Body of pancreas (tissue), 4 donors: ENCODE results near the gene SLX1B. TPM values are rescaled to one million over a fixed set of nuclear protein-coding genes. Genes with fewer than 3 reads are reported as not detected.
"Not testable (repeated sequence)": the region's sequence is repeated elsewhere in the genome, so short reads cannot be mapped to it uniquely, and the experiment has no call there.

Experiments
- ATAC-seq: fragments of 150-250 bp; one replicate; pipeline ENCODE4 v1.9.1; 2016
- DNase-seq, 4 donors: peaks; one replicate each; pipeline ENCODE4 v3.0.0-alpha.2; 2019
- H3K27ac ChIP-seq, 4 donors: fragments of 200-600 bp; sonication (generic); 1 replicate in 3 of 4; 2 replicates in 1 of 4; pipeline versions ENCODE4 v1.5.1 to v1.6.1; 2016 to 2019; ENCODE audit warnings: mild to moderate bottlenecking in 1 of 4, mixed read lengths in 1 of 4, moderate library complexity in 1 of 4
- H3K27me3 ChIP-seq, 2 donors: fragments of 200-600 bp; sonication (generic); one replicate each; pipeline ENCODE4 v1.6.0; 2016; ENCODE audit warnings: mild to moderate bottlenecking in 1 of 2
- H3K36me3 ChIP-seq, 2 donors: fragments of 200-600 bp; sonication (generic); replicated peaks in 1 of 2; 2 replicates each; pipeline ENCODE4 v1.5.1; 2016; ENCODE audit warnings: low read depth in 2 of 2; ENCODE audit not compliant: insufficient read depth in 1 of 2
- H3K4me1 ChIP-seq: fragments of 200-600 bp; sonication (generic); one replicate; pipeline ENCODE4 v1.6.0; 2016
- H3K4me3 ChIP-seq, 2 donors: fragments of 200-600 bp; sonication (generic); 1 replicate in 1 of 2; 2 replicates in 1 of 2; pipeline ENCODE4 v1.5.1; 2016 to 2019
- H3K9me3 ChIP-seq, 3 donors: fragments of 200-600 bp; sonication (generic); 1 replicate in 2 of 3; 2 replicates in 1 of 3; pipeline ENCODE4 v1.5.1; 2016
- WGBS, 2 donors: methylation state at CpG; one replicate each; pipeline ENCODE4 v1.1.5; 2017; 5-methylcytosine and 5-hydroxymethylcytosine counted together
- intact Hi-C: fragments of 100-400 bp; cut with DNase I; formaldehyde crosslinking; loops from one replicate; pipeline ENCODE4 v1.15.1; 2023
- total RNA-seq, 2 donors: library from RNA; depleted of rRNA; stranded (reverse); fragments of >200 nt; gene quantifications; one replicate each; pipeline ENCODE4 v1.1.0, GENCODE V29; 2016

SLX1B gene
- total RNA-seq: 10 to 100 TPM; 20.8 to 52.7 TPM

GRCh38 chr16:29454269-29454668, at the start of gene SLX1B, which contains the start of gene BOLA2:
Gene SLX1B (plus strand): TSS chr16:29454533.
Gene BOLA2 (minus strand): TSS chr16:29454351. CDS start chr16:29454253, 98 bp downstream.
- H3K27ac ChIP-seq, H3K27me3 ChIP-seq, H3K4me3 ChIP-seq, H3K4me1 ChIP-seq, H3K36me3 ChIP-seq, intact Hi-C loops, DNase-seq, H3K9me3 ChIP-seq: not testable (repeated sequence)
- ATAC-seq: peak; percentile 95
- WGBS, 2 donors: no CpG with 5 or more reads among the region's 33 CpGs

DNA sequence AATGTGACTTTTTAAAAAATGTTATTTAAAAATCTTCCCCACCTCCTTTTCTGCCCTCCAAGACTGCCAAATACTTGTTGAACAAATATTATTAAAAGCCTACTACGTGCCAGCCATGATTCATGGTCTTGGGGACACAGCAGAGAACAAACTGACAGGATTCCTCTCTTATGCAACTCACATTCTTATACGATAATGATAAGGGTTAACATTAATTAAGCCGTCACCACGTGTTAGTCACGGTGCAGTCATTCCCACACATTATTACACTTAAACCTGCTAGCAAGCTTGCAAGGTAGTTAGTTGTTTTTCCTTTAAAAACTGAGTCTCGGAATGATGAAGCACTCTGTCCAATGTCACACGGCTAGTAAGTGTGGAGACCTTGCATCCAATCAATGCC, 49.1 kb upstream of the SLX1B start:
- H3K4me1 ChIP-seq, H3K27me3 ChIP-seq, intact Hi-C loops, H3K27ac ChIP-seq, DNase-seq, H3K4me3 ChIP-seq, H3K36me3 ChIP-seq, H3K9me3 ChIP-seq, ATAC-seq: not testable (repeated sequence)
- WGBS, 2 donors: 28 to 58% methylated on average over 5 to 7 of the region's 7 CpGs

DNA sequence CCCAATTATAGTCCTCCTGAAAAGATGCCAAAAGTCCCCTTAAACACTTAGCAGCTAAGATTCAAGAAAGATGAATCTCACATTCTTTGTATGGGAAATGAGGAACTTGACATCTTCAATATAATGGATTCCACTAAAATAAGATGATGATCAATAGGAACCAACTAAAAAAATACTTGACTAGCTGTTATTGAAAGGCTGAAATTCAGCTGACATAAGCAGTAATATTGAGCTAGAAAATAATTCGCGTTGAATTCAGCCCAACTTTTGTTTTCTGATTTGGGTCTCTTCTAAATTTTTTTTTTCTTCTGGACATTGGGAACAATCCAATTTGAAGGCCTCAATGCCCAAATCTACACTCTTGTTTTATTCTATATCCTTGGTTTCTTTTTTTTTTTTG, 30.7 kb upstream of the SLX1B start:
- DNase-seq, intact Hi-C loops, H3K27me3 ChIP-seq, H3K9me3 ChIP-seq, H3K4me3 ChIP-seq, H3K36me3 ChIP-seq, ATAC-seq, H3K4me1 ChIP-seq, H3K27ac ChIP-seq: not testable (repeated sequence)
- WGBS, 2 donors: 93 to 94% methylated on average over 2 of the region's 2 CpGs

DNA sequence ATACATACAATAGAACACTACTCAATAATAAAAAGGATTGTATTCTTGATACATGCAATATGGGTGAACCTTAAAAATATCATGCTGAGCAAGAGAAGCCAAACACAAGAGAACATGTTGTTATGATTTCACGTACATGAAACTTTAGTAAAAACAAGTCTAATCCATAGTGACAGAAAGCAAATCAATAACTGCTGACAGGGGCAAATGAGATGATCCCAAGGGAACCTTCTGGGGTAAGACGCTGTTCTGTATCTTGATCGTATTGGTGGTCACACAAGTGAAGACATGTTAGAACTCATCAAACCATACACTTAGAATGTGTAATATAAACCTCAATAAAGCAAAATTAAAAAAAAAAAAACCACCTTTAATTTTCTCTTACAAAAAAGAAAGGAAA, 28.9 kb upstream of the SLX1B start:
- H3K4me1 ChIP-seq, H3K27ac ChIP-seq, H3K9me3 ChIP-seq, H3K36me3 ChIP-seq, H3K4me3 ChIP-seq, H3K27me3 ChIP-seq, intact Hi-C loops, DNase-seq, ATAC-seq: not testable (repeated sequence)
- WGBS, 2 donors: 90 to 97% methylated on average over 3 of the region's 3 CpGs

GRCh38 chr16:29453754-29454153, 579 bp upstream of the SLX1B start:
- peak; percentile 23 for ATAC-seq
- intact Hi-C loops, H3K27ac ChIP-seq, DNase-seq, H3K4me3 ChIP-seq, H3K36me3 ChIP-seq, H3K9me3 ChIP-seq, H3K27me3 ChIP-seq, H3K4me1 ChIP-seq: not testable (repeated sequence)
- WGBS, 2 donors: no CpG with 5 or more reads among the region's 21 CpGs

GRCh38 chr16:29454828-29455227, 495 bp downstream of the SLX1B start:
- peak; percentile 53 for ATAC-seq

GRCh38 chr16:29457660-29458059, 3.3 kb downstream of the SLX1B start:
- H3K27me3 ChIP-seq, DNase-seq, intact Hi-C loops, H3K27ac ChIP-seq, ATAC-seq, H3K4me1 ChIP-seq, H3K4me3 ChIP-seq, H3K36me3 ChIP-seq, H3K9me3 ChIP-seq: not testable (repeated sequence)
- WGBS, 2 donors: 100% methylated on average over 1 of the region's 2 CpGs; no CpG with 5 or more reads in 1 of the 2 donors

More at GRCh38 chr16:29454828-29455227, 495 bp downstream of the SLX1B start:
- WGBS, 2 donors: no CpG with 5 or more reads among the region's 29 CpGs
- H3K4me3 ChIP-seq, H3K36me3 ChIP-seq, H3K27me3 ChIP-seq, DNase-seq, intact Hi-C loops, H3K27ac ChIP-seq, H3K9me3 ChIP-seq, H3K4me1 ChIP-seq: not testable (repeated sequence)

DNA sequence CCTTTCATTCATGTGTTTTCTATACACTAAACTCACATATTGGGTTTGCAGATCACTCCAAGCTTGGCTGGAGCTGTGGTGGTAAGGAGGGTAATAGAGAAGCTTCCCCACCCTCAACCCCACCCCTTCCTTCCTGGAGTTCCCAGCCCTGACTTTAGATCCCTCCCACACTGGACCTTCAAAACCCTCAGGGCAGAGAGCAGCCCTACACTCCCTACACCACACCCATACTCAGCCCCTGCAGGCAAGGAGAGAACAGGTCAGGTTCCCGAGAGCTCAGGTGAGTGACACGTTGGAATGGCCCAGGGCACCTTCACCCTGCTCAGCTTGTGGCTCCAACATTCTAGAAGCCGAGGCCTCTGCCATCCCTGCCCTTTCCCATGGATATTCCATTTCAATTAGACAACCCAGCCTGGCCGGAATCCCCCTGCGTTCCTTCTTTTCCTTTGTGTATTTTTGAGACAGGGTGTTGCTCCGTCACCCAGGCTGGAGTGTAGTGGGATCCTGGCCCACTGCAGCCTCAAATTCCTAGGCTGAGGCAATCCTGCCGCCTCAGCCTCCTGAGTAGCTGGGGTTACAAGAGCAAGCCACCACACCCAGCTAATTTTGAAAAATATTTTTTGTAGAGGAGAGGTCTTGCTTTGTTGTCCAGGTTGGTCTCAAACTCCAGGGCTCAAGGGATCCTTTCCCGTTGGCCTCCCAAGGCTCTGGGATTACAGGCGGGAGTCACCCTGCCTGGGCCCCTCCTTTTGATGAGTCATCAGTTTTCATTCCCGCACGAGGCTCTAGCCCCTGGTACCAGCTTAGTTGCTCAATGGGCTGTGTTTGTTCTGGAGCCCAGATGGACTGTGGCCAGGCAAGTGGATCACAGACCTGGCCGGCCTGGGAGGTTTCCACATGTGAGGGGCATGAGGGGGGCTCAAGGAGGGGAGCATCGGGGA, 5.6 kb downstream of the SLX1B start, which contains the start of gene SULT1A4:
SULT1A4 (plus strand) TSS at position 208 of the 941 bp plus-strand sequence. CDS start 1,473 bp downstream, outside the sequence.
- H3K4me3 ChIP-seq, DNase-seq, H3K4me1 ChIP-seq, intact Hi-C loops, H3K9me3 ChIP-seq, H3K27ac ChIP-seq, H3K36me3 ChIP-seq, H3K27me3 ChIP-seq: not testable (repeated sequence)
- ATAC-seq: peak; percentile 78
- no CpG with 5 or more reads among the region's 13 CpGs for WGBS, 2 donors

DNA sequence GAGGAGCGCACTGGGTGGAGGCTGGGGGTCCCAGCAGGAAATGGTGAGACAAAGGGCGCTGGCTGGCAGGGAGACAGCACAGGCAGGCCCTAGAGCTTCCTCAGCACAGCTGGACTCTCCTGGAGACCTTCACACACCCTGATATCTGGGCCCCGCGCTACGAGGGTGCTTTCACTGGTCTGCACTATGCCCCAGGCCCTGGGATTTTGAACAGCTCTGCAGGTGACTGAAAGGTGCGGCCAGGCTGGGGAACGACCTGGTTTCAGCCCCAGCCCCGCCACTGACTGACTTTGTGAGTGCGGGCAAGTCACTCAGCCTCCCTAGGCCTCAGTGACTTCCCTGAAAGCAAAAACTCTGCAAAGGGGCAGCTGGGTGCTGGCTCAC, 6.3 kb downstream of the SLX1B start:
- H3K36me3 ChIP-seq, H3K27ac ChIP-seq, DNase-seq, intact Hi-C loops, H3K4me1 ChIP-seq, H3K27me3 ChIP-seq, H3K4me3 ChIP-seq, H3K9me3 ChIP-seq: not testable (repeated sequence)
- WGBS, 2 donors: no CpG with 5 or more reads among the region's 9 CpGs
- ATAC-seq: peak; percentile 57

DNA sequence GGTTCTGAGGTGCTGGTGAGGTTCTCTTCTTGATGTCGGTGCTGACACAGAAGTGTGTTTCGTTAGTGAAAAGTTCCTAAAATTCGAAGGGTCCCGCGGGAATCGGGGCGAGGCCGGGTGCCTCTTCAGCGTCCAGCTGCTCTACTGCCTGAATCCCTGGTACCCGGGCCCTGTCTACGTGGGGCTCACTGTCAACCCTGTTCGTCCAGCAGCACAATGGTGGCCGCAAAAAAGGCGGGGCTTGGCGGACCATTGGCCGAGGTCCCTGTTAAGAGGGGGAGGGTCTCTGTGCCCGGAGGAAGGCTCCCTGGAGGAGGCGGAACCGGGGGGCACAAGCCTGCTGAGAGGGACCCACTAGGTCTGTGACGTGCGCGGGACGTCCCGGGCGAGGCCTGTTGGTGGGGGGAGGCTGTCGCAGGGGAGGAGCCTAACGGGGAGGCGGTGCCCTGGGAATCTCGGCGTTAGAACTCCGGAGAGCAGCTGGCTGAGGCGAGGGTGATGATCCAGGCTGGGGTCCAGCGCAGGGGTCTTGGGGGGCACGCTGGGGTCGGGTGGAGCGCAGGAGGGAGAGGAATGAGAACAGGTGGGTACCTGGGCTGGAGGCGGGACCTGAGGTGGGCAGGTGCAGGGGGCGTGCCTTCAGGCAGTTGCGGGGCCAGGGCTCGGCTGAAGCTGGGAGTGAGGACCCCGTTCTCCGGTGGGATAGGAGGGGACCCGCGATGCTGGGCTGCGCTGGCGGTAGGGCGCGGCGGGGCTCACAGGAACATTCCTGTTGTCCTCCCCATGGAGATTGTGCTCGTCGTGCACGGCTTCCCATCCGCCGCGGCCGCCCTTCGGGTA, 11.9 kb downstream of the SLX1B start:
- no CpG with 5 or more reads among the region's 57 CpGs for WGBS, 2 donors
- H3K27ac ChIP-seq, H3K4me3 ChIP-seq, intact Hi-C loops, H3K9me3 ChIP-seq, DNase-seq, H3K4me1 ChIP-seq, H3K27me3 ChIP-seq, H3K36me3 ChIP-seq: not testable (repeated sequence)
- peak; percentile 57 for ATAC-seq

GRCh38 chr16:29466904-29467303, 12.6 kb downstream of the SLX1B start:
- H3K4me1 ChIP-seq, DNase-seq, intact Hi-C loops, H3K4me3 ChIP-seq, H3K27me3 ChIP-seq, H3K9me3 ChIP-seq, H3K27ac ChIP-seq, H3K36me3 ChIP-seq: not testable (repeated sequence)
- peak; percentile 17 for ATAC-seq
- WGBS, 2 donors: no CpG with 5 or more reads among the region's 33 CpGs
